ENCODE data around the gene NACC2.

The NACC2 gene

DNA sequence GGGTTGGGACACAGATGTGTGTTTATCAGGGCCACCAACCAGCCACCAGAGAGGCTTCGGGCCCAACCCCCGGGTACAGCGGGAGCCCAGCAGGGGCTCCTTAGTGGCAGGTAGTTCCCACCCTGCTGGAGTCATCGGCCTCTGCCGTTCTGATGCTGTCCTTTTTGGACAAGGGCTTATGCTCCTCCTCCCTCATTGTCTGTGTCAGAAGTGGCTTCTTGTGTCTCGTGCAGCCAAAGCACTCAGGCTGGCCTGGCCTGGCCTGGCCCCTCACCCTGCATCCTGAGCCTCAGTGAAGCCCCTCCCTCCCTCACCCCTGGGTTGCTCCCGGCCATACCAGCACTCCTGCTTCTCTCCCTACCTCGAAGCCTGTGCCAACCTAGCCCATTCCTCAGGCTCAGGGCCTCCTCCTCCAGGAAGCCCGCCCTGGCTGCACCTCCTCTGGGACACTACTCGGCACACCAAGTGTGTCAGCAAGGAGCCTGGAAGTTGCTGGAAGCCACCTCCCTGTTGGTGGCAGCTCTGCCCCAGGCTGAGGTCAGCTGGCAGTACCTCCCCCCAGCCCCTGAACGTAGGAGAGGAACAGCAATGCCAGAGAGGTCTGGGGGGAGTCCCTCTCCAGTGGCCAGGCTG lies 129.8 kb downstream of the NACC2 start:
- TF ChIP-seq, protein P1, sequence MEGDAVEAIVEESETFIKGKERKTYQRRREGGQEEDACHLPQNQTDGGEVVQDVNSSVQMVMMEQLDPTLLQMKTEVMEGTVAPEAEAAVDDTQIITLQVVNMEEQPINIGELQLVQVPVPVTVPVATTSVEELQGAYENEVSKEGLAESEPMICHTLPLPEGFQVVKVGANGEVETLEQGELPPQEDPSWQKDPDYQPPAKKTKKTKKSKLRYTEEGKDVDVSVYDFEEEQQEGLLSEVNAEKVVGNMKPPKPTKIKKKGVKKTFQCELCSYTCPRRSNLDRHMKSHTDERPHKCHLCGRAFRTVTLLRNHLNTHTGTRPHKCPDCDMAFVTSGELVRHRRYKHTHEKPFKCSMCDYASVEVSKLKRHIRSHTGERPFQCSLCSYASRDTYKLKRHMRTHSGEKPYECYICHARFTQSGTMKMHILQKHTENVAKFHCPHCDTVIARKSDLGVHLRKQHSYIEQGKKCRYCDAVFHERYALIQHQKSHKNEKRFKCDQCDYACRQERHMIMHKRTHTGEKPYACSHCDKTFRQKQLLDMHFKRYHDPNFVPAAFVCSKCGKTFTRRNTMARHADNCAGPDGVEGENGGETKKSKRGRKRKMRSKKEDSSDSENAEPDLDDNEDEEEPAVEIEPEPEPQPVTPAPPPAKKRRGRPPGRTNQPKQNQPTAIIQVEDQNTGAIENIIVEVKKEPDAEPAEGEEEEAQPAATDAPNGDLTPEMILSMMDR (IDR thresholded peaks at IDR 0.05; ENCODE audit: low read length, missing control alignments) = no peak
- H3K4me3 ChIP-seq (replicated peaks; ENCODE audit: low read depth, low read length) = no peak overlapping the region
- no peak for DNase-seq (ENCODE audit: low read depth)

DNA sequence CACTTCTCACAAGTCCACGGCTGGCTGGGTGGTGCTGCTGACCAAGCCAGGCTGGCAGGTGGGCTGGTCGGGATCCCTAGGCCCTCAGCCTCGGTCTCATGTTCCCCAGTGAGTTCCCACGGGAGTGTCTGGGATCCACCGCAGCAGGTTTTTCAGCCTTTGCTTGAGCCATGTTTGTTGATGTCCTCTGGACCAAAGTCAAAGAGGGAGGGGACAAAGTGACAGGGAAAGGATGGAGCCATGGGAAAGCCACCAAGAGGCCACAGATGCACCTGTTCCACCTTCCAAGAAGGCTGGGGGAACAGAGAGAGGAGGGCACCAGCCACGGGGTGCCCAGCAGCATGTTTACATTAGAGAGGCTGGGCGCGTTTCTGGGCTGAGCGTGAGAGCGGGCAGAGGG lies 131.2 kb downstream of the NACC2 start:
- TF ChIP-seq, protein P1 (IDR thresholded peaks at IDR 0.05; ENCODE audit: low read length, missing control alignments) = no peak
- DNase-seq (ENCODE audit: low read depth) = no peak
- H3K4me3 ChIP-seq (replicated peaks; ENCODE audit: low read depth, low read length) = no peak overlapping the region

DNA sequence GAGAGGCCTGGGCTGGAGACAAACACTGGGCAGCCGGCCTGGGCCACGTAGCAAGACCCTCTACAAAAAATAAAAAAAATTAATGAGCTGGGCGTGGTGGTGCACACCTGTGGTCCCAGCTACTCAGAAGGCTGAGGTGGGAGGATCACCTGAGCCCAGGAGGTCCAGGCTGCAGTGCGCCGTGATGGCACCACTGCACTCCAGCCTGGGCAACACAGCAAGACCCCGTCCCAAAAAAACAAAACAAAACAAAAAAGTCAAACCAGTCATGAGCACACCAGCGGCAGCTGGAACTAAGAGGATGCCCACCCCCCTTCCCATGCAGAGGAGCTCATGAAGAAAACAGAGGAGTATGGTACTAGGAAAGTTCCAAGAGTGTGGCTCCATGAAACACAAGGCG lies 131.8 kb downstream of the NACC2 start:
- no peak for DNase-seq (ENCODE audit: low read depth)
- TF ChIP-seq, protein P1 (IDR thresholded peaks at IDR 0.05; ENCODE audit: low read length, missing control alignments) = no peak
- no peak overlapping the region for H3K4me3 ChIP-seq (replicated peaks; ENCODE audit: low read depth, low read length)

DNA sequence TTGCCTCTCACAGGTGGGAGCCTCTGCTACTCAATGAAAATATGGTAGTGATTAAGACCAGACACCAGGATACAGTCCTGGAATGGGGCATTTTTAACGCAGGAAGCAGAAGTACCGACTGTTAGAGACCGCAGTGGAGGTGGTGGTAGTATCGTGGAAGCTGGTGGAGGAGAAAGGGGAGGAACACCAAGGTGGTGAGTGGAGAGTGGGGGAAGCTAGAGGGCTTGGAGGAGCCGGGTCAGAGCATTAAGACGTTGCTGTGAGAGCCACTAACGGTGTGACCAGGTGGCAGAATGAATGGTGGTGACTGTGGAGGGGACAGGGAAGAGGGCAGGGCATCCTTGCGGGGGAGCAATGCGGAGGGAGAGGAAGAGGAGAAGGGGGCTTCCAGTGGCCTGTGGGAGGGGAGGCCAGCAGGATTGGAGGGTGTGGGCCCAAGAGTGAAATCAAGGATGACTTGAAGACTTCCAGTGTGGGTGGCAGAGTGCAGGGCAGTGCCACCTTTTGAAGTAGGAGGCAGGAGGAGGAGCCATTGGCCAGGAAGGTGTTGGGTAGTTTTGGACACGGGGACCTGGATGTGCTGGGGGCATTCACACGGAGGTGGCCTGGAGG lies 132.3 kb downstream of the NACC2 start:
- H3K4me3 ChIP-seq (replicated peaks; ENCODE audit: low read depth, low read length) = no peak overlapping the region
- TF ChIP-seq, protein P1 (IDR thresholded peaks at IDR 0.05; ENCODE audit: low read length, missing control alignments) = no peak

DNA sequence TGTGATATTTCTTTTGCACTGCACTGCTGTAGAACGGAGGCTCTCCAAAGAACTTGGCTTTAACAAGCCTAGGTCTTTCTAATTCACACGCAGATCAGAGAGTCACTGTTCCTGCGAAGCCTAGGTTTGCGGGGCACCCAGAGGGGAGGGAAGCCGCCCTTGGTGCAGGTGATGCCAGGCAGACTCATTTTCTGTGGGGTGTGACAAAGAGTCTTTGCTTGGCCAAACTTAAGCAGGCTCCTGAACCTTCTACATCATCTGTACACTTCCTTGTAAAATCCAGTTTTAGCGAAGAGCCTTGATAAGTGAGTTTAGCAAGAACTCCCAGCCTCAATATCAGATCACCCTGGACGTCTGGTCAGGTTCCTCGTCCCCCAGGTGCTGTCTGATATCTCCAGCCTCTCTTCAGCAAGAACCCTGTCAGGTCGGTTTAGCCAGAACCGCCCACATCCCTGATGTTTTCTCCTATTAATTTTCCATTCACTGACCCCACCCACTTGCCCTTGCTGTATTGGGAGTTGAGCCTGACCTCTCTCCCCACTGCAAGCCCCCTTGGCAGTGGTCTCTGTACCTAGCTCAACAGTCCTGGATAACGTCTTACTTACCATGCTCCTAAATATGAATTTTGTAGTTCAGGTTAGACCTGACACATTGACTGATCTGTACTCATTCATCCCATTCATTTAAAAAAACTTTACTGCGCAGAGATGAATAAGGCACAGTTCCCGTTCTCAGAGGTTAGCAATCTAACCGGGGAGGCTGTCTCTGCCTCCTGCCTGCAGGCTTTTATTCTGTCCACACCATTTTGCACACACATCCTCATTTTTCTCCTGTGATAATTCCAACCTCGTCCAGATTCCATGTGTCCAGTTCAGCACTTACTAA lies 133.0 kb downstream of the NACC2 start:
- DNase-seq (ENCODE audit: low read depth) = no peak
- no peak overlapping the region for H3K4me3 ChIP-seq (replicated peaks; ENCODE audit: low read depth, low read length)
- TF ChIP-seq, protein P1 (IDR thresholded peaks at IDR 0.05; ENCODE audit: low read length, missing control alignments) = no peak

More for the DNA sequence above, 132.3 kb downstream of the NACC2 start:
- no peak for DNase-seq (ENCODE audit: low read depth)

DNA sequence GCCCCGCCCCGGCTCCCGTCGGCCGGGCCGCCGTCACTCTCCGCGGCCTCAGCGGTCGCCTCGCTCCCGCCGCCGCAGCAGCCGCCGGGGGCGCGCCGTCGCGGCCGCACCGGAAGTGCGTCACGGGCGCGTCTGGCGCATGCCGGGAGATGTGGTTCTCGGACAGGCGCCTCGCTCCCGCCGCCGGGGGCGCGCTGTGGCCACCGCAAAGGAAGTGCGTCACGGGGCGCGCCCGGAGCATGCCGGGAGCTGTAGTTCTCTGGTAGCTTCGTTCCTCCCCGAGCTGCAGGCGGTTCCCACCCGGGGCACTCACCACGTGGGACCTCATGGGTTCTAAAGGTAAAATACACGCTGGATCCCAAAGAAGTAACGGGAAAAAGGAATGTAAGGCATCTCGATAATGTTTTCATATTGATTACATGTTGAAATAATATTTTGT lies 133.8 kb downstream of the NACC2 start, which contains the start of gene UBAC1:
Gene UBAC1, minus strand, starts transcription at position 97 of the 439 bp plus-strand sequence. CDS start 211 bp downstream, outside the sequence.
- DNase-seq (ENCODE audit: low read depth) = peak; percentile 95
- TF ChIP-seq, protein P1 (IDR thresholded peaks at IDR 0.05; ENCODE audit: low read length, missing control alignments) = peak; percentile 14
- peak within 1 kb of the TSS; percentile 80 for H3K4me3 ChIP-seq (replicated peaks; ENCODE audit: low read depth, low read length)
